IMR-90 (cell line): ENCODE data around the gene MTA1. TPM values are rescaled to one million over a fixed set of nuclear protein-coding genes. Genes with fewer than 3 reads are reported as not detected.

ENCODE experiments used
- ATAC-seq: fragments of 200-7000 bp; cut with Tn5 transposase; 2 replicates; pipeline ENCODE4 v1.9.1; 2020; ENCODE audit warnings: low read depth, mild to moderate bottlenecking, moderate library complexity
- BruUV-seq: library from RNA; stranded (reverse); fragments of 400-500 nt; replicated peaks from 2 replicates; lab custom pipeline; 2021; lab: Mats Ljungman, UMichigan
- CTCF ChIA-PET: fragments of 300-600 bp; formaldehyde crosslinking; extraction: SDS; loops from one replicate; lab custom pipeline; 2021; ENCODE audit warnings: antibody characterized with exemption; lab: Yijun Ruan, JAX
- POLR2A ChIA-PET: fragments of 300-600 bp; sonication (Branson Sonifier 250); formaldehyde crosslinking; loops from one replicate; lab custom pipeline; 2022; ENCODE audit warnings: antibody characterized with exemption; ENCODE audit not compliant: unreplicated experiment; lab: Charles Lee
- DNase-seq: peaks from one replicate; pipeline ENCODE4 v3.0.0; 2013
- H2AFZ ChIP-seq: replicated peaks from 2 replicates; pipeline ENCODE3; 2013; ENCODE audit warnings: low read length, mild to moderate bottlenecking; ENCODE audit not compliant: poor library complexity
- H2AK5ac ChIP-seq: 2 replicates; pipeline ENCODE4 v1.6.1; 2013; ENCODE audit warnings: low read depth, low read length, inconsistent platforms
- H2AK9ac ChIP-seq: replicated peaks from 2 replicates; pipeline ENCODE3; 2013; ENCODE audit warnings: mild to moderate bottlenecking, low read depth, low read length, moderate library complexity; ENCODE audit not compliant: poor library complexity
- H2BK120ac ChIP-seq: 2 replicates; pipeline ENCODE4 v1.6.1; 2013; ENCODE audit warnings: low read depth, low read length, inconsistent platforms
- H2BK15ac ChIP-seq: 3 replicates; pipeline ENCODE4 v1.6.1; 2013; ENCODE audit warnings: low read depth, low read length, inconsistent platforms
- H2BK20ac ChIP-seq: 2 replicates; pipeline ENCODE4 v1.6.1; 2013; ENCODE audit warnings: low read depth, mild to moderate bottlenecking, inconsistent platforms, low read length, moderate library complexity
- H2BK5ac ChIP-seq: 2 replicates; pipeline ENCODE4 v1.6.1; 2013; ENCODE audit warnings: mild to moderate bottlenecking, low read depth, low read length, inconsistent platforms; ENCODE audit not compliant: poor library complexity, severe bottlenecking
- H3K14ac ChIP-seq: replicated peaks from 2 replicates; pipeline ENCODE4 v1.6.1; 2013; ENCODE audit warnings: low read depth, low read length, inconsistent platforms
- H3K18ac ChIP-seq: 2 replicates; pipeline ENCODE4 v1.6.1; 2013; ENCODE audit warnings: low read depth, low read length, control low read depth
- H3K23ac ChIP-seq: 2 replicates; pipeline ENCODE4 v1.6.1; 2013; ENCODE audit warnings: low read depth, low read length, inconsistent platforms
- H3K27ac ChIP-seq: 2 replicates; pipeline ENCODE4 v1.5.1; 2013; ENCODE audit warnings: mild to moderate bottlenecking, control low read depth, low read length; ENCODE audit not compliant: insufficient read depth
- H3K27me3 ChIP-seq: 2 replicates; pipeline ENCODE4 v1.6.1; 2013; ENCODE audit warnings: low read length; ENCODE audit not compliant: control insufficient read depth, insufficient read depth
- H3K36me3 ChIP-seq: 2 replicates; pipeline ENCODE4 v1.6.1; 2013; ENCODE audit warnings: low read length, mixed read lengths; ENCODE audit not compliant: control insufficient read depth, insufficient read depth
- H3K4ac ChIP-seq: 2 replicates; pipeline ENCODE4 v1.6.1; 2013; ENCODE audit warnings: low read depth, low read length, inconsistent platforms
- H3K4me1 ChIP-seq: 2 replicates; pipeline ENCODE4 v1.6.1; 2013; ENCODE audit warnings: low read length, mixed read lengths; ENCODE audit not compliant: control insufficient read depth, insufficient read depth
- H3K4me2 ChIP-seq: 2 replicates; pipeline ENCODE4 v1.6.1; 2013; ENCODE audit warnings: low read depth, mild to moderate bottlenecking, control low read depth, low read length, moderate library complexity
- H3K4me3 ChIP-seq: 2 replicates; pipeline ENCODE4 v1.5.1; 2013; ENCODE audit warnings: low read depth, mild to moderate bottlenecking, control low read depth, low read length, moderate library complexity; ENCODE audit not compliant: insufficient read depth
- H3K56ac ChIP-seq: 2 replicates; pipeline ENCODE4 v1.6.1; 2013; ENCODE audit warnings: low read length, inconsistent platforms; ENCODE audit not compliant: insufficient read depth; ENCODE audit errors: extremely low read depth
- H3K79me1 ChIP-seq, 2 experiments: 2 replicates each; pipeline ENCODE4 v1.6.1; 2013; ENCODE audit warnings: low read length in 2 of 2, inconsistent platforms in 1 of 2, low read depth in 1 of 2
- H3K9ac ChIP-seq: 2 replicates; pipeline ENCODE4 v1.6.1; 2013; ENCODE audit warnings: low read depth, low read length, control low read depth
- H3K9me1 ChIP-seq: 2 replicates; pipeline ENCODE4 v1.6.1; 2013; ENCODE audit warnings: low read length, inconsistent platforms; ENCODE audit not compliant: insufficient read depth
- H3K9me3 ChIP-seq: 2 replicates; pipeline ENCODE4 v1.6.1; 2013; ENCODE audit warnings: low read length; ENCODE audit not compliant: control insufficient read depth, insufficient read depth
- H4K20me1 ChIP-seq: 2 replicates; pipeline ENCODE4 v1.6.1; 2013; ENCODE audit warnings: low read length, inconsistent platforms; ENCODE audit not compliant: insufficient read depth
- H4K5ac ChIP-seq: 2 replicates; pipeline ENCODE4 v1.6.1; 2013; ENCODE audit warnings: mild to moderate bottlenecking, low read depth, low read length, control low read depth
- H4K8ac ChIP-seq, 2 experiments: 2 replicates each; pipeline ENCODE4 v1.6.1; 2013; ENCODE audit warnings: low read depth in 2 of 2, low read length in 2 of 2, control low read depth in 1 of 2, inconsistent platforms in 1 of 2
- H4K91ac ChIP-seq: 2 replicates; pipeline ENCODE4 v1.6.1; 2013; ENCODE audit warnings: low read depth, low read length, inconsistent platforms; ENCODE audit not compliant: insufficient read depth
- BHLHE40 ChIP-seq: fragments of 150-350 bp; IDR thresholded peaks from 2 replicates; pipeline ENCODE4 v1.6.1; 2016; ENCODE audit warnings: mild to moderate bottlenecking, low read depth, low read length
- CEBPB ChIP-seq: IDR thresholded peaks from 2 replicates; pipeline ENCODE4 v1.6.1; 2012; ENCODE audit warnings: low read depth, low read length, improper control_type of control experiment
- CHD1 ChIP-seq: IDR thresholded peaks from 2 replicates; pipeline ENCODE4 v1.6.1; 2012; ENCODE audit warnings: low read depth, low read length, improper control_type of control experiment
- FOS ChIP-seq: fragments of 150-350 bp; IDR thresholded peaks from 2 replicates; pipeline ENCODE4 v1.6.1; 2016; ENCODE audit warnings: low read depth, low read length
- MAFK ChIP-seq: IDR thresholded peaks from 2 replicates; pipeline ENCODE4 v1.6.1; 2012; ENCODE audit warnings: low read depth, low read length, improper control_type of control experiment
- MAZ ChIP-seq: IDR thresholded peaks from 2 replicates; pipeline ENCODE4 v1.6.1; 2012; ENCODE audit warnings: low read depth, mild to moderate bottlenecking, low read length, improper control_type of control experiment, moderate library complexity, borderline replicate concordance
- NFE2L2 ChIP-seq: fragments of 150-350 bp; IDR thresholded peaks from 2 replicates; pipeline ENCODE4 v1.6.1; 2016; ENCODE audit warnings: low read depth, mild to moderate bottlenecking, low read length
- POLR2A ChIP-seq: IDR thresholded peaks from 2 replicates; pipeline ENCODE4 v1.6.1; 2012; ENCODE audit warnings: mild to moderate bottlenecking, low read depth, low read length
- RAD21 ChIP-seq: IDR thresholded peaks from 2 replicates; pipeline ENCODE4 v1.6.1; 2012; ENCODE audit warnings: low read length, improper control_type of control experiment
- RCOR1 ChIP-seq: IDR thresholded peaks from 2 replicates; pipeline ENCODE4 v1.6.1; 2012; ENCODE audit warnings: mild to moderate bottlenecking, low read length, improper control_type of control experiment; ENCODE audit not compliant: insufficient replicate concordance
- RFX5 ChIP-seq: IDR thresholded peaks from 2 replicates; pipeline ENCODE4 v1.8.0; 2012; ENCODE audit warnings: low read depth, mild to moderate bottlenecking, low read length, moderate library complexity
- SMC3 ChIP-seq: fragments of 150-350 bp; IDR thresholded peaks from 2 replicates; pipeline ENCODE4 v1.6.1; 2016; ENCODE audit warnings: low read depth, mild to moderate bottlenecking, antibody characterized with exemption, low read length, moderate library complexity
- WGBS, 2 experiments: methylation state at CpG; one replicate each; pipeline versions ENCODE4 v1.1.5 to v1.1.7; 2013; ENCODE audit warnings: missing lambda C conversion rate in 2 of 2; ENCODE audit not compliant: insufficient read length in 1 of 2; ENCODE audit errors: extremely low coverage in 2 of 2; 5-methylcytosine and 5-hydroxymethylcytosine counted together
- dilution Hi-C: fragments of 300-500 bp; cut with HindIII; formaldehyde crosslinking; loops from one replicate; pipeline ENCODE4 v1.14.3; 2018; ENCODE audit warnings: low sequenced_read_pairs; ENCODE audit not compliant: unreplicated experiment
- in situ Hi-C: fragments of 300-500 bp; cut with MboI; formaldehyde crosslinking; loops from 3 replicates; pipeline ENCODE4 v1.14.3; 2019; ENCODE audit warnings: low sequenced_read_pairs, inconsistent platforms, mixed read lengths
- intact Hi-C: fragments of 100-400 bp; cut with micrococcal nuclease; formaldehyde crosslinking; loops from 2 replicates; pipeline ENCODE4 v1.10.0; 2022
- polyA plus RNA-seq, 3 experiments: library from polyadenylated mRNA; depleted of rRNA; stranded (reverse); fragments of >200 nt; gene quantifications; 2 replicates each; pipeline ENCODE4 v1.2.3, GENCODE V29; 2012; ENCODE audit warnings: low replicate concordance in 1 of 3
- total RNA-seq: library from RNA; depleted of rRNA; stranded (reverse); fragments of >200 nt; gene quantifications from 2 replicates; pipeline ENCODE4 v1.2.3, GENCODE V29; 2012
- TF ChIP-seq, protein P1 (sequence below): conservative IDR thresholded peaks from 2 replicates; pipeline ENCODE4 v1.5.1; 2012; ENCODE audit warnings: mild to moderate bottlenecking, low read depth, low read length, improper control_type of control experiment

Gene MTA1
- total and polyA plus RNA-seq, 2 of the 4 experiments (the other 2 are of a cell fraction): 21.5 to 61.6 TPM

DNA sequence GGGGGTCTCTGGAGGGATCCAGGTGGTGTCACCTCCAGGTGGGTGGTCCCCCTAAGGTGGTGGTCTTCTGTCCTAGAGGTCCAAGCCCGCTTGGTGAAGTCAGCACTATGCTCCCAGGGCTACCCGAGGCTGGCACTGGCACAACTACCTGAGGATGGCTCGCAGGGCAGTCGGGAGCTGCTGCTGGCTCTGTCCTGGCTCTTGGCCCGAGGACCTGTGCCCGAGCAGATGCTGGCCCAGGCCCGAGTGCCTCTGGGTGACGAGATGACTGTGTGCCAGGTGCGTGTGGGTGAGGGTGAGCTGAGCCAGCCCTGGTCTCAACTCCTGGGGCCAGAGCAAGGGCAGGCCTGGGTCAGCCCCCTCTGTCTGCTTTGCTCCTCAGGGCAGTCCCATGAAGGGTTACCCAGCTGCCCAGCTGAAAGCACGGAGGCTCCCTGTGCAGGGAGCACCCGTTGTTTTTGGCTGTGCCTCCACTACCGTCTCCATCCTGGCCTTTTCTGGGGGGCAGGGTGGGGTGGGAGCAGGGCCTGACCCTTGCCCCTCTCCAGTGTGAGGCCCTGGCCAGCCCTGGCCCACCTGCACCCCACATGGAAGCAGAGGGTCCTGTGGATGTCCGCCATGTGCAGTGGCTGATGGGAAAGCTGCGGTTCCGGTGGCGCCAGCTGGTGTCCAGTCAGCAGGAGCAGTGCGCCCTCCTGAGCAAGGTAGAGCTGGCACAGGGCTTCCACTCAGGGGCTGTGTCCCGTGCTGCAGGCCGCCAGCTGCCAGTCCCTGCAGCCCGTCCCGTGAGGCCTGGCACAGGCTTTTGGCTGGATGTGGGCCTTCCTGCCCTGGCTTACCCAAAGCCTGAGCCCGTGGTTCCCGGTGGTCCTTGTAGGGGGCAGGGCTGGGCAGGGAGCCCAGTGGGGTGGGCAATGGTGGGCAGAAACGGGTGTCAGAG is 72.7 kb downstream of the MTA1 start (continued):
- no peak for TF ChIP-seq FOS

DNA sequence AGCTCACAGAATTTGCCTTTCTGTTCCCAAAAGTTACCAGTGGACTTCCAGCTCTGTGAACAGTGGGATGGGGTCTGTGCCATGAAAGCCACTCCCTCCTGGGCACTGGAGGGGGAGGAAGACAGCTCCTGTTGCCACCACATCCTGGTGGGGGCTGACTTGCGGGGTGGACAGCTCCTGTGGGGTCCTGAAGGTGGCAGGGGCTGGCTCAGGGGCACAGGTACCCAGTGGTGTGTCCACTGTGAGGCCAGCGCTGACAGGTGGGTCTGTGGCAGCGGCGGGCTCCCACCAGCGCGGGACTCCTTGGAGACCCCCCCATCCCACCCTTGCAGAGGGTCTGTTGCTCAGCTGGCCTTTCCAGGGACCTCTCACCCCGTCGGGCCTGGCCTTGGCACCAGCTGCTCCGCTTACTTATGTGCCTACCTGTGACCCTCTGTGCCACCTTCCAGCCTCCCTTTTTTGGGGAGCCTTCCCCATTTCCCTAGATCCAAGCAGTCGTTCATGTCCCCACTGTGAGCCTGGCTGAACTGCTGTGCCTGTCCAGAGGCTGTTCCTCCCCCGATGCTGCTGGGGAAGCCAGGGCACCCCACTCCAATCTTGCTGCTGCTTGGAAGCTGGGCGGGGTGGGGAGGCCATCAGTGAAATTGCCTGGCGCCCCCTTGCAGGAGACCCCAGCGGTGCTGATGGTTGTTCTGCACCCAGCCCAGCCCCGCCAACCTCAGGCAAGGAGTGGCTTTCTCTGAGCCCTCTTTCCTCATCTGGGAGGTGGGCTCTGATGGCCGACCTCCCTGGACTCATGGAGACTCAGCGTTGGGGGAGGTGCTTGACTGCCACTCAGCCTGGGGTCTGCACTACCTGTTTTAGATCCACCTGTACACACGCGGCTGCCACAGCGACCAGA is 73.6 kb downstream of the MTA1 start:
- H2AK9ac ChIP-seq: no peak overlapping the region
- no peak overlapping the region for H3K27ac ChIP-seq
- no peak overlapping the region for H3K9ac ChIP-seq
- no peaks in the 10 kb centered on the region for H3K9me3 ChIP-seq
- intact Hi-C loops (loop anchor here (5.0 kb wide), 1 partner anchor 34 kb away; the partner anchor contains the start of gene TMEM121), in situ Hi-C loops (no loop called here), dilution Hi-C loops (no loop called here)
- no peak overlapping the region for H3K23ac ChIP-seq
- no peak overlapping the region for H3K18ac ChIP-seq
- BruUV-seq: no TSS peak
- H2BK15ac ChIP-seq: no peak overlapping the region
- 89% methylated on average over 6 of the region's 20 CpGs; no CpG with 5 or more reads in 1 of the 2 experiments for WGBS, 2 experiments
- no peak overlapping the region for H3K4me2 ChIP-seq
- no peak overlapping the region for H3K14ac ChIP-seq
- 0 out of 2 replicates have a peak, but pooled peaks cover 6% of the 10 kb centered on the region for H4K20me1 ChIP-seq
- H2BK20ac ChIP-seq: no peak overlapping the region
- peaks cover 2% of the 10 kb centered on the region; the same call in 1 of the 2 replicates for H3K4me1 ChIP-seq
- H2BK5ac ChIP-seq: no peak overlapping the region
- H2AFZ ChIP-seq: no peak overlapping the region
- no peak overlapping the region for H3K56ac ChIP-seq
- H3K9me1 ChIP-seq: peaks cover 6% of the 10 kb centered on the region; the same call in 1 of the 2 replicates
- DNase-seq (no peak), ATAC-seq (no peak)
- no peak overlapping the region for H2AK5ac ChIP-seq
- no peak overlapping the region for H3K4ac ChIP-seq
- no peaks in the 10 kb centered on the region for H3K27me3 ChIP-seq
- ChIA-PET POLR2A (no interaction called here), CTCF (no interaction called here)
- H4K91ac ChIP-seq: no peak overlapping the region
- peaks cover 0 to 5% of the 10 kb centered on the region in 2 experiments; a peak in 1 of 4 replicates for H3K79me1 ChIP-seq
- H4K8ac ChIP-seq: no peak overlapping the region
- H4K5ac ChIP-seq: no peak overlapping the region
- no peaks in the 10 kb centered on the region for H3K36me3 ChIP-seq
- H3K4me3 ChIP-seq: no peak overlapping the region
- no peak overlapping the region for H2BK120ac ChIP-seq
- TF ChIP-seq RCOR1: no peak
- no peak for TF ChIP-seq MAFK
- TF ChIP-seq POLR2A: no peak
- TF ChIP-seq RAD21: no peak
- no peak for TF ChIP-seq SMC3
- TF ChIP-seq MAZ: no peak
- TF ChIP-seq RFX5: no peak
- TF ChIP-seq, protein P1, sequence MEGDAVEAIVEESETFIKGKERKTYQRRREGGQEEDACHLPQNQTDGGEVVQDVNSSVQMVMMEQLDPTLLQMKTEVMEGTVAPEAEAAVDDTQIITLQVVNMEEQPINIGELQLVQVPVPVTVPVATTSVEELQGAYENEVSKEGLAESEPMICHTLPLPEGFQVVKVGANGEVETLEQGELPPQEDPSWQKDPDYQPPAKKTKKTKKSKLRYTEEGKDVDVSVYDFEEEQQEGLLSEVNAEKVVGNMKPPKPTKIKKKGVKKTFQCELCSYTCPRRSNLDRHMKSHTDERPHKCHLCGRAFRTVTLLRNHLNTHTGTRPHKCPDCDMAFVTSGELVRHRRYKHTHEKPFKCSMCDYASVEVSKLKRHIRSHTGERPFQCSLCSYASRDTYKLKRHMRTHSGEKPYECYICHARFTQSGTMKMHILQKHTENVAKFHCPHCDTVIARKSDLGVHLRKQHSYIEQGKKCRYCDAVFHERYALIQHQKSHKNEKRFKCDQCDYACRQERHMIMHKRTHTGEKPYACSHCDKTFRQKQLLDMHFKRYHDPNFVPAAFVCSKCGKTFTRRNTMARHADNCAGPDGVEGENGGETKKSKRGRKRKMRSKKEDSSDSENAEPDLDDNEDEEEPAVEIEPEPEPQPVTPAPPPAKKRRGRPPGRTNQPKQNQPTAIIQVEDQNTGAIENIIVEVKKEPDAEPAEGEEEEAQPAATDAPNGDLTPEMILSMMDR: no peak
- TF ChIP-seq BHLHE40: no peak
- no peak for TF ChIP-seq NFE2L2
- TF ChIP-seq FOS: no peak
- no peak for TF ChIP-seq CHD1
- TF ChIP-seq CEBPB: no peak
